Neuronal stem cell (in vitro differentiated cells): ENCODE data around the gene UGCG.
"Not testable (repeated sequence)": the region's sequence is repeated elsewhere in the genome, so short reads cannot be mapped to it uniquely, and the experiment has no call there.

ENCODE experiments used
- DNase-seq: peaks from one replicate; pipeline ENCODE4 v3.0.0-alpha.2; 2013; ENCODE audit warnings: low spot score
- H2AFZ ChIP-seq: one replicate; pipeline ENCODE4 v1.6.1; 2013; ENCODE audit warnings: mild to moderate bottlenecking, low read length, inconsistent platforms
- H2AK5ac ChIP-seq: 2 replicates; pipeline ENCODE4 v1.6.1; 2013; ENCODE audit warnings: low read depth, mild to moderate bottlenecking, inconsistent platforms, low read length, moderate library complexity, mixed read lengths
- H2BK120ac ChIP-seq: 2 replicates; pipeline ENCODE4 v1.6.1; 2013; ENCODE audit warnings: low read depth, mild to moderate bottlenecking, inconsistent platforms, low read length, moderate library complexity, mixed read lengths
- H2BK12ac ChIP-seq: one replicate; pipeline ENCODE4 v1.6.1; 2013; ENCODE audit warnings: low read length, inconsistent platforms
- H2BK15ac ChIP-seq: 2 replicates; pipeline ENCODE4 v1.6.1; 2013; ENCODE audit warnings: mild to moderate bottlenecking, low read length, inconsistent platforms, mixed read lengths
- H2BK5ac ChIP-seq: one replicate; pipeline ENCODE4 v1.6.1; 2013; ENCODE audit warnings: inconsistent platforms, mild to moderate bottlenecking, low read length, moderate library complexity
- H3K14ac ChIP-seq: one replicate; pipeline ENCODE4 v1.6.1; 2013; ENCODE audit warnings: low read length, inconsistent platforms
- H3K18ac ChIP-seq: 2 replicates; pipeline ENCODE4 v1.6.1; 2013; ENCODE audit warnings: low read length, inconsistent platforms
- H3K23ac ChIP-seq: 2 replicates; pipeline ENCODE4 v1.6.1; 2013; ENCODE audit warnings: low read depth, mild to moderate bottlenecking, mixed read lengths, low read length, inconsistent platforms; ENCODE audit not compliant: poor library complexity
- H3K27ac ChIP-seq: replicated peaks from 3 replicates; pipeline ENCODE4 v1.5.1; 2013; ENCODE audit warnings: low read length, inconsistent platforms
- H3K27me3 ChIP-seq, 3 experiments: 2 replicates each; pipeline ENCODE4 v1.6.1; 2013; ENCODE audit warnings: low read length in 3 of 3, mild to moderate bottlenecking in 2 of 3, inconsistent platforms in 1 of 3, low read depth in 1 of 3, mixed read lengths in 1 of 3, moderate library complexity in 1 of 3; ENCODE audit not compliant: control insufficient read depth in 3 of 3, insufficient read depth in 3 of 3
- H3K36me3 ChIP-seq, 2 donors: replicated peaks in 1 of 2; 2 replicates each; pipeline ENCODE4 v1.6.1; 2013; ENCODE audit warnings: low read length in 2 of 2; ENCODE audit not compliant: control insufficient read depth in 2 of 2, insufficient read depth in 2 of 2
- H3K4ac ChIP-seq: 2 replicates; pipeline ENCODE4 v1.6.1; 2013; ENCODE audit warnings: inconsistent platforms, mild to moderate bottlenecking, low read length, moderate library complexity
- H3K4me1 ChIP-seq, 2 donors: 1 replicate in 1 of 2; 2 replicates in 1 of 2; pipeline ENCODE4 v1.6.1; 2013; ENCODE audit warnings: low read length in 2 of 2, low read depth in 1 of 2; ENCODE audit not compliant: control insufficient read depth in 2 of 2, insufficient read depth in 1 of 2
- H3K4me2 ChIP-seq: one replicate; pipeline ENCODE4 v1.6.1; 2013; ENCODE audit warnings: mild to moderate bottlenecking, low read length, inconsistent platforms; ENCODE audit not compliant: insufficient read depth, poor library complexity, severe bottlenecking
- H3K4me3 ChIP-seq, 2 donors: 2 replicates each; pipeline ENCODE4 v1.5.1; 2013; ENCODE audit warnings: low read length in 2 of 2, mild to moderate bottlenecking in 2 of 2, inconsistent platforms in 1 of 2, moderate library complexity in 1 of 2
- H3K79me1 ChIP-seq: one replicate; pipeline ENCODE4 v1.6.1; 2013; ENCODE audit warnings: low read depth, mild to moderate bottlenecking, inconsistent platforms, low read length, moderate library complexity
- H3K9ac ChIP-seq: one replicate; pipeline ENCODE4 v1.6.1; 2013; ENCODE audit warnings: mild to moderate bottlenecking, low read depth, low read length, inconsistent platforms; ENCODE audit not compliant: poor library complexity
- H3K9me3 ChIP-seq, 2 donors: replicated peaks in 1 of 2; 2 replicates each; pipeline versions ENCODE3 to v1.6.1; 2013; ENCODE audit warnings: low read length in 2 of 2, mild to moderate bottlenecking in 2 of 2, inconsistent platforms in 1 of 2, low read depth in 1 of 2, mixed read lengths in 1 of 2, moderate library complexity in 1 of 2; ENCODE audit not compliant: control insufficient read depth in 2 of 2, insufficient read depth in 1 of 2
- H4K8ac ChIP-seq: one replicate; pipeline ENCODE4 v1.6.1; 2013; ENCODE audit warnings: low read depth, mild to moderate bottlenecking, inconsistent platforms, low read length, moderate library complexity
- H4K91ac ChIP-seq: one replicate; pipeline ENCODE4 v1.6.1; 2013; ENCODE audit warnings: low read length, low read depth, mild to moderate bottlenecking, inconsistent platforms; ENCODE audit not compliant: poor library complexity
- WGBS, 2 donors: extraction: QIAGEN DNeasy Blood & Tissue Kit; methylation state at CpG; one replicate each; pipeline ENCODE4 v1.1.7; 2013; ENCODE audit warnings: missing lambda C conversion rate in 2 of 2, mixed read lengths in 1 of 2; ENCODE audit not compliant: insufficient read length in 2 of 2, insufficient replicate concordance in 1 of 2; ENCODE audit errors: extremely low coverage in 2 of 2; 5-methylcytosine and 5-hydroxymethylcytosine counted together

Gene UGCG

GRCh38 chr9:111900151-111900857, 3.7 kb downstream of the UGCG start:
- H2BK5ac ChIP-seq: no peak overlapping the region
- H3K4me3 ChIP-seq: no peak overlapping the region
- WGBS, 2 donors: no CpG with 5 or more reads among the region's 6 CpGs

GRCh38 chr9:111900858-111901612, 4.4 kb downstream of the UGCG start:
- no peak overlapping the region for H3K4me3 ChIP-seq
- no peak for DNase-seq

More at GRCh38 chr9:111900151-111900857, 3.7 kb downstream of the UGCG start:
- H3K27me3 ChIP-seq: no peaks in the 10 kb centered on the region
- peaks cover 9% of the 10 kb centered on the region for H3K79me1 ChIP-seq
- H2AK5ac ChIP-seq: no peak overlapping the region
- no peak overlapping the region for H4K91ac ChIP-seq
- H3K18ac ChIP-seq: no peak overlapping the region
- no peak overlapping the region for H2BK15ac ChIP-seq
- H3K36me3 ChIP-seq: no peaks in the 10 kb centered on the region
- no peak overlapping the region for H3K14ac ChIP-seq
- no peak overlapping the region for H3K9ac ChIP-seq
- no peak overlapping the region for H3K4ac ChIP-seq
- H2AFZ ChIP-seq: no peak overlapping the region
- H3K23ac ChIP-seq: no peak overlapping the region
- no peak overlapping the region for H3K4me2 ChIP-seq
- DNase-seq: no peak
- H3K27ac ChIP-seq: no peak overlapping the region
- H3K9me3 ChIP-seq: no peaks in the 10 kb centered on the region
- H2BK12ac ChIP-seq: no peak overlapping the region
- H4K8ac ChIP-seq: no peak overlapping the region
- H2BK120ac ChIP-seq: no peak overlapping the region
- H3K4me1 ChIP-seq: peaks cover 0 to 2% of the 10 kb centered on the region in 2 donors

GRCh38 chr9:111902391-111903139, 6.0 kb downstream of the UGCG start:
- H3K4ac ChIP-seq: no peak overlapping the region
- H2BK12ac ChIP-seq: no peak overlapping the region
- no peak overlapping the region for H3K4me3 ChIP-seq
- no peak overlapping the region for H2AFZ ChIP-seq
- H2BK5ac ChIP-seq: no peak overlapping the region
- H3K14ac ChIP-seq: peak overlapping the region; percentile 47
- peaks cover 9% of the 10 kb centered on the region for H3K79me1 ChIP-seq
- no peak overlapping the region for H2AK5ac ChIP-seq
- no peaks in the 10 kb centered on the region for H3K36me3 ChIP-seq
- no peak for DNase-seq
- no peak overlapping the region for H3K23ac ChIP-seq
- no peak overlapping the region for H3K27ac ChIP-seq
- no peak overlapping the region for H4K8ac ChIP-seq
- no peak overlapping the region for H2BK120ac ChIP-seq
- no peak overlapping the region for H4K91ac ChIP-seq
- no peak overlapping the region for H3K18ac ChIP-seq
- WGBS, 2 donors: no CpG with 5 or more reads among the region's 8 CpGs
- H3K4me2 ChIP-seq: no peak overlapping the region
- H3K9me3 ChIP-seq: peaks cover 0 to 4% of the 10 kb centered on the region in 2 donors
- H3K27me3 ChIP-seq: no peaks in the 10 kb centered on the region
- H2BK15ac ChIP-seq: no peak overlapping the region
- no peak overlapping the region for H3K9ac ChIP-seq
- H3K4me1 ChIP-seq: peaks cover 0 to 2% of the 10 kb centered on the region in 2 donors

More at GRCh38 chr9:111900858-111901612, 4.4 kb downstream of the UGCG start:
- Histone ChIP-seq H2AFZ (no peak overlapping the region), H2BK15ac (no peak overlapping the region), H3K4ac (no peak overlapping the region), H3K9ac (no peak overlapping the region), H3K18ac (no peak overlapping the region), H3K79me1 (peaks cover 9% of the 10 kb centered on the region), H3K27ac (no peak overlapping the region), H3K36me3 (no peaks in the 10 kb centered on the region), H3K9me3 (no peaks in the 10 kb centered on the region), H4K8ac (no peak overlapping the region), H2BK120ac (no peak overlapping the region), H3K23ac (no peak overlapping the region), H4K91ac (no peak overlapping the region), H3K4me2 (no peak overlapping the region), H2BK12ac (no peak overlapping the region), H2BK5ac (no peak overlapping the region), H3K14ac (no peak overlapping the region), H3K27me3 (no peaks in the 10 kb centered on the region), H3K4me1 (peaks cover 0 to 2% of the 10 kb centered on the region in 2 donors), H2AK5ac (no peak overlapping the region)
- no CpG with 5 or more reads among the region's 15 CpGs for WGBS, 2 donors

- H2BK5ac ChIP-seq, H2BK15ac ChIP-seq, H3K36me3 ChIP-seq, H3K27me3 ChIP-seq, H4K91ac ChIP-seq, H2AK5ac ChIP-seq, H2BK120ac ChIP-seq, H3K4me3 ChIP-seq, H3K79me1 ChIP-seq, DNase-seq, H3K18ac ChIP-seq, H3K23ac ChIP-seq, H3K9ac ChIP-seq, H3K14ac ChIP-seq, H3K4ac ChIP-seq, H2BK12ac ChIP-seq, H3K4me1 ChIP-seq, H3K27ac ChIP-seq, H2AFZ ChIP-seq, H3K9me3 ChIP-seq, H4K8ac ChIP-seq, H3K4me2 ChIP-seq: not testable (repeated sequence)
- no CpG with 5 or more reads among the region's 8 CpGs for WGBS, 2 donors
Measured at GRCh38 chr9:111903535-111903934, 6.9 kb downstream of the UGCG start.
